Ovary (tissue), 3 donors: ENCODE data around the gene OR5K3.

ENCODE experiments used
- EP300 ChIP-seq: sonication (generic); formaldehyde crosslinking; IDR thresholded peaks from one replicate; pipeline ENCODE4 v1.6.1; 2017; ENCODE audit warnings: antibody characterized with exemption
- POLR2A ChIP-seq: fragments of 450-650 bp; IDR thresholded peaks from one replicate; pipeline ENCODE4 v1.6.1; 2017; ENCODE audit warnings: antibody characterized with exemption, mild to moderate bottlenecking, moderate library complexity
- TF ChIP-seq, protein P1 (sequence below), 3 donors: fragments of 450-650 bp in 2 of 3; fragments of 200-600 bp in 1 of 3; IDR thresholded peaks; one replicate each; pipeline versions ENCODE4 v1.5.1 to v1.8.0; 2016 to 2022; ENCODE audit warnings: antibody characterized with exemption in 3 of 3, mild to moderate bottlenecking in 1 of 3
- donor health status: DM: no; HTN: no; CAD: no.

DNA sequence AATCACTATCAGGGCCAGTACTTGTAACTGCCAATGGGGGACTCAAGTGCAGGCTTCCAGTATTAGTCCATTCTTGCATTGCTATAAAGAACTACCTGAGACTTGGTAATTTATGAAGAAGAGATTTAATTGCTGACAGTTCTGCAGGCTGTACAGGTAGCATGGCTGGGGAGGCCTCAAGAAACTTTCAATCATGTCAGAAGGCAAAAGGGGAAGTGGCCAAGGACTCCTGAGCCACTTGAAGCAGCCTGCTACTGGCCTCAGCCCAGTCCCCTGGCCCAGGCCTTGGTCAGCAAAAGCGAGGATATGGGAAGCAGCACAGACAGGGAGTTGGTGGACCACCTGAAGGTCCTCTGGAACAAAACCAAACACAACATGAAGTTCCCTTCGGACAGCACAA, 43.3 kb downstream of the OR5K3 start:
- TF ChIP-seq, protein P1, sequence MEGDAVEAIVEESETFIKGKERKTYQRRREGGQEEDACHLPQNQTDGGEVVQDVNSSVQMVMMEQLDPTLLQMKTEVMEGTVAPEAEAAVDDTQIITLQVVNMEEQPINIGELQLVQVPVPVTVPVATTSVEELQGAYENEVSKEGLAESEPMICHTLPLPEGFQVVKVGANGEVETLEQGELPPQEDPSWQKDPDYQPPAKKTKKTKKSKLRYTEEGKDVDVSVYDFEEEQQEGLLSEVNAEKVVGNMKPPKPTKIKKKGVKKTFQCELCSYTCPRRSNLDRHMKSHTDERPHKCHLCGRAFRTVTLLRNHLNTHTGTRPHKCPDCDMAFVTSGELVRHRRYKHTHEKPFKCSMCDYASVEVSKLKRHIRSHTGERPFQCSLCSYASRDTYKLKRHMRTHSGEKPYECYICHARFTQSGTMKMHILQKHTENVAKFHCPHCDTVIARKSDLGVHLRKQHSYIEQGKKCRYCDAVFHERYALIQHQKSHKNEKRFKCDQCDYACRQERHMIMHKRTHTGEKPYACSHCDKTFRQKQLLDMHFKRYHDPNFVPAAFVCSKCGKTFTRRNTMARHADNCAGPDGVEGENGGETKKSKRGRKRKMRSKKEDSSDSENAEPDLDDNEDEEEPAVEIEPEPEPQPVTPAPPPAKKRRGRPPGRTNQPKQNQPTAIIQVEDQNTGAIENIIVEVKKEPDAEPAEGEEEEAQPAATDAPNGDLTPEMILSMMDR (IDR thresholded peaks at IDR 0.05): no peak
- TF ChIP-seq POLR2A (no peak), EP300 (no peak)
